SKM-1 treated with dmso at 0.1 percent for 144 hours (cell line): ENCODE results near the gene SLC35G3.
"Not testable (repeated sequence)": the region's sequence is repeated elsewhere in the genome, so short reads cannot be mapped to it uniquely, and the experiment has no call there.

Experiments used
- DNase-seq: peaks from one replicate; lab custom pipeline; 2025; ENCODE audit not compliant: unreplicated experiment; lab: John Stamatoyannopoulos, UW

Gene SLC35G3

GRCh38 chr17:35212668-35213067 lies 18.5 kb upstream of the SLC35G3 start:
- DNase-seq = no peak

GRCh38 chr17:35210741-35211140 lies 16.5 kb upstream of the SLC35G3 start:
- no peak for DNase-seq

DNA sequence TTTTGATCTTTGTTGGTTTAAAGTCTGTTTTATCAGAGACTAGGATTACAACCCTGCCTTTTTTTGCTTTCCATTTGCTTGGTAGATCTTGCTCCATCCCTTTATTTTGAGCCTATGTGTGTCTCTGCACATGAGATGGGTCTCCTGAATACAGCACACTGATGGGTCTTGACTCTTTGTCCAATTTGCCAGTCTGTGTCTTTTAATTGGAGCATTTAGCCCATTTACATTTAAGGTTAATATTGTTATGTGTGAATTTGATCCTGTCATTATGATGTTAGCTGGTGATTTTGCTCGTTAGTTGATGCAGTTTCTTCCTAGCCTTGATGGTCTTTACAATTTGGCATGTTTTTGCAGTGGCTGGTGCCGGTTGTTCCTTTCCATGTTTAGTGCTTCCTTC lies 8.4 kb upstream of the SLC35G3 start:
- not testable (repeated sequence) for DNase-seq

DNA sequence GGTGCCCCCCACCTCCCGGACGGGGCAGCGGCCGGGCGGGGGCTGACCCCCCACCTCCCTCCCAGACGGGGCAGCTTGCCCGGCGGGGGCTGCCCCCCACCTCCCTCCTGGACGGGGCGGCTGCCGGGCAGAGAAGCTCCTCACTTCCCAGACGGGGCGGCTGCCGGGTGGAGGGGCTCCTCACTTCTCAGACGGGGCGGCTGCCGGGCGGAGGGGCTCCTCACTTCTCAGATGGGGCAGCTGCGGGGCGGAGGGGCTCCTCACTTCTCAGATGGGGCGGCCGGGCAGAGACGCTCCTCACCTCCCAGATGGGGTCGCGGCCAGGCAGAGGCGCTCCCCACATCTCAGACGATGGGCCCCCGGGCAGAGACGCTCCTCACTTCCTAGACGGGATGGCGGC lies 869 bp upstream of the SLC35G3 start:
- DNase-seq = not testable (repeated sequence)

DNA sequence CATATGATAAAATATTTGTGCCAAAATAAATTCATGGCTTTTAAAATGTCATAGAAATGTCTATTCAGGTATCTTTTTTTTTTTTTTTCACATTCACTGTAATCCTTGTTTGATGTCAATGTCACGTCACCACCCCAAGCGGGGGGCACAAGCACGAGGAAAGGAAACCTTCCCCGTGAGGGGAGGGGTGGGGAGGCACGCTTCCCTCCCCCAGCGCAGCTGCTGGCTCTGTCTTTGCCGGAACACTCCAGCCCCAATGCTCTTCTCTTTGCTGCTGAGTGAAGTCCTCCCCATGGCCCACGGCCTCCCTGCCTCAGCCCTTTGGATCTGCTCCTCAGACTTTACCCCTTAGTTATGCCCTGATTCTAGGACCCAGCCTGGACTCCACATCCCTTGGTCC lies 1.5 kb downstream of the SLC35G3 start:
- DNase-seq = no peak

DNA sequence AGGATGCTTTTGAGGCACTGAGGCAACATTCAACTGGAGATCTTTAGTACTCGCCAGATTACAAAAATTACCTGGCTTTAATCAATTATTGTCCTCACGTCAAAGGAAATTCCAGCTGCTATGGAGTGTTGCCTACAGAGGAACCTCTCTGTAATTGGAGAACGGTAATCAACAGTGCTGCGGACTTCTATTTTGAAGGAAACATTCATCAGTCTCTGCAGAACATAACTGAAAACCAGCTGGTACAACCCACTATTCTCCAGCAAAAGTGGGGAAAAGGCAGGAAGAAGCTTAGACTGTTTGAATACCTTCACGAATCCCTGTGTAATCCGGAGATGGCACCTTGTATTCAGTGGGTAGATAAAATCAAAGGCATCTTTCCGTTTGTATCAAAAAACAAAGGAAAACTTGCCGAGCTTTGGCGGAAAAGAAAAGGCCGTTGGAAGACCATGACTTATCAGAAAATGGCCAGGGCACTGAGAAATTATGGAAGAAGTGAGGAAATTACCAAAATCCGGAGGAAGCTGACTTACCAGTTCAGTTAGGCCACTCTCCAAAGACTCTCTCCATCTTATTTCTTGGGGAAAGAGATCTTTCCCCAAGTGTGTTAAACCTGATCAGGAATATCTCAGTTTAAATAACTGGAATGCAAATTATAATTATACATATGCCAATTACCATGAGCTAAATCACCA lies 3.0 kb downstream of the SLC35G3 start:
- no peak for DNase-seq

GRCh38 chr17:35189291-35189690 lies 4.9 kb downstream of the SLC35G3 start:
- peak; percentile 72 for DNase-seq

DNA sequence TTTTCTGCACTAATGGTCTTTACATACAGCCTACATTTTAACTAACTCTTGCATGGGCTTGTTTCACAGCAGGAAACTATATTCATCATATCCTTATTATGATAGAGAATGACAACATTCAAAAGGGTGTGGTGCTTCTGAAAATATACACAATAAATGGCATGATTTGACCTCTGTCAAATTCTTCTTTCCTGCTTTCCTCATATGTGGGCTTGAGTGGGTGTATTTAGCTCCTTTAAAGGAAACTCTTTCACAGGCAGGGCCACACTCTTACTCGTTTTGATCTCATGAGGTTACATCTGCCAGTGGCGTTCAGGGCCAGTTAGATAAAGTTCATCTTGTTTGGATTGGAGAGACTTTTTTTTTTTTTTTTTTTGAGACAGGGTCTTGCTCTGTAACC lies 6.1 kb downstream of the SLC35G3 start:
- no peak for DNase-seq

- DNase-seq = no peak
These were observed 6.7 kb downstream of the SLC35G3 start for GRCh38 chr17:35187481-35187880.

GRCh38 chr17:35185849-35186248 lies 8.3 kb downstream of the SLC35G3 start:
- no peak for DNase-seq

DNA sequence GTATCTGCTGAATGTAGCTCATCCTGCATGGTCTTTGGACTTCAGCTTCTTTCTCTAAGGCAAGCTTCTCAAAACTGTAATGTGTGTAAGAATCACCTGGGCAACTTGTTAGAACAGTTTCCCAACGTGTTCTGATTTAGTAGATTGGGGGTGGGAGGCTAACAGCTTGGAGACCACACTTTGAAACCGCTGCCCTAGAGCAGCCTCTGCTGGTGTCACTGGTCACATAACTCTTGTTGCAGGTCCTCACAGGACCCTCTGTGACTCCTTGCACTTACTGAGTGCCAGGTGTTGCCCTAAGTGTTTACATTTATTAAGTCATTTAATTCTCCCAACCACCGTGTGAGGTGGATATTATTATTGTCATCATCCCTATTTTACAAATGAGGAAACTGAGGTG lies 9.9 kb downstream of the SLC35G3 start:
- DNase-seq = no peak

GRCh38 chr17:35183332-35183731 lies 10.9 kb downstream of the SLC35G3 start:
- no peak for DNase-seq

DNA sequence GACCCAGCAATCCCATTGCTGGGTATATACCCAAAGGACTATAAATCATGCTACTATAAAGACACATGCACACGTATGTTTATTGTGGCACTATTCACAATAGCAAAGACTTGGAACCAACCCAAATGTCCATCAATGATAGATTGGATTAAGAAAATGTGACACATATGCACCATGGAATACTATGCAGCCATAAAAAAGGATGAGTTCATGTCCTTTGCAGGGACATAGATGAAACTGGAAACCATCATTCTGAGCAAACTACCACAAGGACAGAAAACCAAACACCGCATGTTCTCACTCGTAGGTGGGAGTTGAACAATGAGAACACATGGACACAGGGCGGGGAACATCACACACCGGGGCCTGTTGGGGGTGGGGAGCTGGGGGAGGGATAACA lies 14.8 kb downstream of the SLC35G3 start:
- DNase-seq = not testable (repeated sequence)

DNA sequence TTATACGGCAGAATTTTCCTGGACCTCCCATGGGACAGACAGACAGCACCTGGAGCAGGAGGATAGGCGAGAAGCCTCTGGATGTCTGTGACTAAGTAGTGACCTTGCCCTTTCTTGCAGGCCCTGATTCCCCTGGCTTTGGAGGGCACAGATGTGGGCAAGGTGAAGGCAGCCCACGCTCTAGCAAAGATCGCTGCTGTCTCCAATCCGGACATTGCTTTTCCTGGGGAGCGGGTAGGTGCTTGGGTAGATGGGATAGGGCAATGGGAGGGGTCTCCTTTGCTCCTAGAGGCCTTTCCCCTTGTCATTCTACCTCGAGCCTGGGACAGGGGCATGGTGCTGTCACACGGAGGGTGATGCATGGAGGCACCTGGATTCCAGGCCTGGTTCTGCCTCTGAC lies 17.3 kb downstream of the SLC35G3 start:
- no peak for DNase-seq

DNA sequence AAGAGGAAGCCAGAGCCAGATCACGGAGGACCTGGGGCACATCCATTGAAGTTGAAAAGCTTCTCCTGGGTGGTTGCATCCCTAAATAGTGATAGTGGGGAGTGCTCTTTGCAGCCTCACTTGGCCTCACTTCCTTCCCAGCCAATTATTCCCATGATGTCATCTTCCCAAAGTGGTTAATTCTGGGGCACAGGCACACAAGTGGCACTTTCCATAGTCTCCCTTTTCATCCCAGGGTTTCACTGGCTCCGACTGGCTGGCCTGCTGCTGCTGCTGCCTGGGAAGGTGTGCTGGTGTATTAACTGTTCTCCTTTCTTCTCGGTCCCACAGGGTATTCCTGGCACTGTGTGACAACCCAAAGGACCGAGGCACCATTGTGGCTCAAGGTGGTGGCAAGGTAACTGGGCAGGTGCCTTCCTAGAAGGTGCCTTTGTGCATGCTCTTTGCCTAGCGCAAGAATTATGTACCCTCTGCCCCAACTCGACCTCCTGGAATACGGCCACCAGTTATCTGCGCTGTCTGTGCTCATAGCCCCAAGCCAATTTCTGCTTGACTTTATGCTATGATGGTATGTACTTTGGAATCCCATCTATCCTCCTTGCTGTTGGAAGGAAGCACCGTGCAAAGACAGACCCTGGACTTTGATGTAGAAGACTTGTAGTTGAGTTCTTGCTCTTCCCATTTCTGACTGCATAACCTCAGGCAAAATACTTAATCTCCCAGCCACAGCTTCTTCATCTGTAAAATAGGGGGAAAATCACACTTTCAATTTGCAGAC lies 18.4 kb downstream of the SLC35G3 start:
- DNase-seq = no peak

DNA sequence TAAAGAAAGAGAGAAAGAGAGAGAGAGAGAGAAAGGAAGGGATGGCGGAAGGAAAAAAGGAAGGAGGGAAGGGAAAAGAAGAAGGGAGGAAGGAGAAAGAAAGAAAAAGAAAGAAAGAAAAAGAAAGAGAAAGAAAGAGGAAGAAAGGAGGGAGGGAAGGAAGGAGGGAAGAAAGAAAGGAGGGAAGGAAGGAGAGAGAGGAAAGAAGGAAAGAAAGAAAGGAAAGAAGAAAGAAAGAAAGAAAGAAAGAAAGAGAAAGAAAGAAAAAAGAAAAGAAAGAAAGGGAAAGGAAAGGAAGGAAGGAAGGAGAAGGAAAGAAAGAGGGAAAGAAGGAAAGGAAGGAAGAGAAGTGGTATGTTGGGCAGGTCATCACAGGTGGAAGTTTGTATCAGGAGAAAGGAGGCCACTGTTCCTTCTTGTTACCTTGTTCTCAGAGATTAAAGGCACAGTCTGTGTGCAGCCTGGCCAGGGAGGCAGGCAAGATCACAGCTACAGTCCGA lies 19.3 kb downstream of the SLC35G3 start:
- DNase-seq = no peak

GRCh38 chr17:35172321-35172720 lies 21.9 kb downstream of the SLC35G3 start:
- DNase-seq = not testable (repeated sequence)

DNA sequence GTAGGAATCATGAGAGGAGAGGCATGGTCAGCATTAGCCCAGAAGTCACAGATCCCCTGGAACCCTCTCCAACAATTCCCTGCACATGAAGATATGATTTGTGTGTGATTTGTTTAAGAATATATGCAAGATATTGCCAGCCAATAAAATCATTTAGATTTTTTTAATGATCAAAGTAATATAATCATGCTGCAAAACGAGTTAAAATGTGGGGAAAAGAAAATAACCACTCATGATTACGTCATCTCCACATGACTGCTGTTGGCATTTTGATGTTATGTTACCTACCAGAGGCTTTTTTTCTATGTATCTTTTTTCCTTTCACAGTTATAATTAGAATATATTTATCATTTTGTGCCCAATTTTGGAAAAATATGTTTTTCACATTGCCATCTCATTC lies 22.4 kb downstream of the SLC35G3 start:
- DNase-seq = no peak

GRCh38 chr17:35170968-35171771 lies 23.0 kb downstream of the SLC35G3 start:
- DNase-seq = no peak

- DNase-seq = no peak
These were observed 24.3 kb downstream of the SLC35G3 start for GRCh38 chr17:35169835-35170363.

DNA sequence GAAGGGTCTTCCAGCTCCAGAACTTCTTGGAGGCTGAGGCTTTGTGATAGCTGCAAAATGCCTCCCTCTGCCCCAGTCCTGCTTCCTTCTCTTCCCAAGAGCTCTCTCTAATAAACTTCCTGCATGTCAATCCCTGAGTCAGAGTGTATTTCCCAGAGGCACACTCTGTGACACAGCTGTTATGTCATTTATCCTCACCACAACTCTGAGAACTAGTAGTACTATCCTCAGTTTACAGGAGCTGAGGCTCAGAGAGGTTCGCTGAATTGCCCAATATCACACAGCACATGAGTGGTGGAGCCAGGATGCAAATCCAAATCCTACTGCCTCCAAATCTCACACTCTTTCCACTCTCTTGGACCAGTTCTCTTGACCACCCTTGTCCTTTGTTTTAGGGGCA lies 26.5 kb downstream of the SLC35G3 start:
- DNase-seq = no peak
